Inferior parietal cortex (tissue), 1 donor: Measurements from ENCODE around the gene BGLAP.

ENCODE experiments used
- DNase-seq: peaks from one replicate; pipeline ENCODE4 v3.0.0-alpha.2; 2016; ENCODE audit errors: extremely low spot score

Gene BGLAP

DNA sequence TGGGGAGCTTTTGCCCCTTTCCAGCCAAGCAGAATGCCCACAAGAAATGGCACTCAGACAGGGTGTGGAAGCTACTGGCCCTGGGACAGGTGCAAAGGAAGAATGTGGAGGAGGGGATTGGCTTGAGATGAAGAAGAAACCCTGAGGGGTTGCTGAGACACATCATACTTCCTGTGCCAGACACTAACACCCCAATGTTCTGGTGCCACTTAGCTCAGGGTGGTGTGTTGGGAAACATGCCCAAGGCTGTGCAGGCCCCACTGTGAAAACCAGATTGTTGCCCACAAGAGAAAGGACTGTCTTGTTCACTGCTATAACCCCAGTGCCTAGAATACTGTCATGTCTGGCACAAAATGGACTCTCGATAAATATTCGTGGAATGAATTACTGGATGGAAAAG lies 15.7 kb downstream of the BGLAP start:
- DNase-seq, result no peak

DNA sequence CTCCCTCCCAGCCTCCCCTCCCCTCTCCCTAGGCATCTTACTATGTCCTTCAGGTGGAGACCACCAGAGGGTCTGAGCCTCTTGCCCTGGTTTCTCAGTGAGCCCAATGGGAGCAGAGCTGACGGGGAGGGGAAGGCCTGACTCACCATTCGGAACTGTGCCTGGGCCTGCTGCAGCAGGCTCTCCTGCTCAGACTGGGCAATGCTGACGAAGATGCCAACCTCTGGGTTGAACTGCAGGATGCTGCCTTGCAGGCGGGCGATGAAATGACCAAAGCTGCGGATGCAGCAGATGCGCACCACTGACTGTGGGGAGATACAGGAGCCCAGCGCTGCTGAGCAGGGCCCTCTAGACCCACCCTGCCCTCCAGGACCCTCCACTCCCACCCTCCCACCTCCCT lies 16.9 kb downstream of the BGLAP start:
- no peak for DNase-seq

DNA sequence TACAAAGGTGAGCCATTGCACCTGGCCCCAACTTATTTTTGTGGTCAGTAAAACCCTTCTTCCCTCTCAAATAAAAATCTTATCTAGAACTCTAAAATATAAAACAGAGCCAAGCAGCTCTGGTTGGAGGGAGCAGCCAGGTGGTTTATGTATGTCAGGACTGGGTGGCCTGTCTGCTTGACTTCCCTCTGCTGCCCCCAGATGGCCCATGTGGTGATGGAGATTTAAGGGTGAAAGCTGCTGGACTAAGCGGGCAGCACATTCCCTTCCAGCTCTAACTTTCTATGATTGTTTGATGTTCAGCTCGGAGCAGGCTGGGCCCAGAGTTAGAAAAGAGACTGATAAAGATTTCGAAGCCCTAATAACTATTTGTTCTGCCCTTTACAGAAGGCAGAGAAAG lies 17.8 kb downstream of the BGLAP start:
- no peak for DNase-seq

DNA sequence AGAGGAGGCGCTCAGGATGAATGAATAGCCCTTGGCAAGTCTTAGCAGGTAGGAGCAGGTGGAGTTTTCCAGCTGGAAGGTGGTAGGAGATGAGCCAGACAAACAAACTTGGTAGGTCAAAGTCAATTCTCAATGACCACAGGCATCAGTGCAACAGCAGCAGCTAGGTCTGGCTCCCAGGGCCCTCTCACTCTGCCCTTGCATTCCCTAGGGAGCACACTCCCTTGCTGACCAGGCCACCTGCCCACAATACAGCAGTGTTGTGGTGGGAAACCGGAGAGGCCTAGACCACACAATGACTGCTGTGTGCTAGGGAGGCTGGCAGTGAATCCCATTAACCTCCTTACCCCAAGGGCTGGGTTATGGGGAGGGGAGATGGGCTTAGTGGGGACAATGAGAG lies 18.9 kb downstream of the BGLAP start:
- DNase-seq, result no peak

DNA sequence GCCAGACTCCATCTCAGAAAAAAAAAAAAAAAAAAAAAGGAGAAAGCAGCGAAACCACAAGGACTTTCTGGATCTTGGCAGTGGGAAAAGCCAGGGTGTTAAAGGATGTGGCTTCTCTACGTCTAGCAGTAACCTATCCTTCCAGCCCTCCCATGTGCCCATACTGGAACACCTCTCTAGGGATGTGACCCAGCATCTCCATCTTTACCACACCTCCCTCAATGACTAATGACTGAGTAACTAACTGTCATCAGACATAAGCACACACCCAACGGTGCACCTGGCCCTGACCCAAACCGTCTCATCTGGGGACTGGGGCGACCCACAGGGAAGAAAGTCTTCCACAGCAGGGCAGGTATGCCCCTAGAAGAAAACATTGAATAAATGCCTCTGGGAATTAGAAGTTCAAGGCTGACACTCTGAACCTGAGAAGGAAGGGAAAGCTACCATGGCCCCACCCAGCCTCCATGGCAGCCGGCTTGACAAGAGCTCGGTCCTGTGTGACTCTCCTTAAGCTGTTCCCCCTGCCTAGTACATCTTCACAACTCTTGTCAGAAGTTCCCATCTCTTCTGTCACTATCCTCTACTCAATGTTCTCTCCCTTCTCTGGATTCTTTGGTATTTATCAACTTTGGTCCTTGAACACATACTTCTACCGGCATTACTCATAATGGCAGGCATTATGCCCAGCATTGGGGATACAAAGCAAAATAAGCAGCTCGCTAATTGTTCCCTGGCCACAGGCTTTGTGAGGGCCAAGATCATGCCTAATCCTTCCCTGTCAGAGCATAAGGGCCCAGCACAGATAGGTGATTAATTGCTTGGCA lies 20.7 kb downstream of the BGLAP start:
- no peak for DNase-seq

DNA sequence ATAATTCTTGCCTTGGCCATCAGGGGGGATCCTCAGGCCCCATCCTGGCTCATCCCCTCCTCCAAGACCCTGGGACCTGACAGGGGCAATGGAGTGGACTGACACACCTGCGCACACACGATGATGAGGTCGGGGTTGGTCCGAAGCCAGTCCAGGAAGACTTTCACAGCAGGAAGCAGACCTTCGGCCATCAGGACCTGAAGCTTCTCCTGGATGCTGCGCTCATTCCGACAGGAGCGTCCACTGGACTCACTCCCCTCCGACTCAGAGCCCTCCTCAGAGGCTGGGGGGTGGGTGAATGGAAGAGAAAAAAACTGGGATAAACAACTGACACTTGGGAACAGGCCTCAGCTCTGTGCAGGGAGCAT lies 21.3 kb downstream of the BGLAP start:
- no peak for DNase-seq

DNA sequence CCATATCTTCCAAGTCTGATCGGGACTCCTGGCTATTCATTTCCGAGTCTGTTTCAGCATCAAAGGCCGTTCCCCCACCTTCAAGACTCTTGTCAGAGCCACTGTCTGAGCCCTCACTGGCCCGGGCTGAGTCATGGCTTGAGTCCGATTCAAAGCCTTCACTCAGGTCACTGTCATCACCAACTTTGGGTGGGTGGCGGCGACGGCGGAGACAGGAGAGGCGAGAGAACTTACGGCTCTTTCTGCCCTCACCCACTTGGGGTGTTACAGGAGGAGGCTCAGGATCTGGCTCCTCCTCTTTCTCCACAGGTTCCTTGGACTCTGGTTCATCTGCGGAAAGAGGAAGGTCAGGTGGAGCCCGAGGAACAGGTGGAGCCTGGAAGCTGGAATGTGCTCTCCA lies 24.1 kb downstream of the BGLAP start:
- no peak for DNase-seq

DNA sequence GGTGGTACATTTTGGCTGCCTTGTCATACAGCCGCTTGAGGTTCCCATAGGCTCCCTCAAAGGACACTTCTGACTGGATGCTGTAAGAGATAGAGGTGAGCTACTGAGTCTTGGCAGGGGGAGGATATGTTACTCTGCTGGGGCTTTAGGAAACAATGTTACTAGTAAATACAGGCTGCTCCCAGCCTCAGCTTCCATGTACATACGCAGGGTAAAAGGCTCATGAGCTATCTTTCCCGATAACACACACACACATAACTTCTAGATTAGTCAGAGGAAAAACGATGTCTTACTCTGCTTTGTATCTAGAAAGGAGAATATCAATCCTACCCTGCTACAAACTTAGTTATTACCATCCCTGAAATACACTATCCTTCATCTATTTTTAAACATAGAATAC lies 26.4 kb downstream of the BGLAP start:
- no peak for DNase-seq

DNA sequence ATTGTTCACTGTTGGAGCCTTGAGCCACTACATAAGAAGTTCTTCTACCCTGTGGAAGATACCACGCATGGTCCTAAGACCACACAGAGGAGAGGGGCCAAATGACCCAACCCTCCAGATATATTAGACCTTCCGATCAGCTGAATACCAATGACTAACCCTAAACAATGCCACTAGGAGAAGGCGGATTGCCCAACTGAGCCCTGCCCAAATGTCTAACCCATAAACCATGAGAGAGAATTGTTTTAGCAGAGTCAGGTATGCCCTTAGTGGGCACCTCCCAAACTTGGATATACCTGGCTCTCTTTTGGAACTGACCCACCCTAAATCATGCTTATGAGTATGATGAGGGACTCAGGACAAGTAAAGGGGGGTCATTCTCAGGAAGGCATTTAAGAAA lies 28.3 kb downstream of the BGLAP start:
- no peak for DNase-seq

DNA sequence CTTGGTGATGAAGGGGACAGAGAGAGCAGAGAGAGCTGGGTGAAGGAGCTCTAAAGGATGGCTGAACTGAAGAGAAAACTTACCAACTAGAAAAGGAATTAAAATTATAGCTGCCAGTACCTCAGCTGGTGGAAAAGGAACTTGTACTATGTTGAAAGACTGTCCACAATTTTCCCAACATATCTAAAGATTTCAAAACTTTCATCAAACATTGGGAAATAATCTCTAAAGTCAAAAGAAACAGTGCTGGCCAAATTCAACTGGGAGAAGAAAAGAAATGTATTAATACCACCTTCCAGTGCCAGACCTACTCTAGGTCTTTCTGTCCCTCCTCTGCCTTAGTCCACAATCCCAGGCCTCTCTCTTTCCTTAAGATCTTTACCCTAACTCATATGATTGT lies 34.5 kb downstream of the BGLAP start:
- DNase-seq, result no peak

DNA sequence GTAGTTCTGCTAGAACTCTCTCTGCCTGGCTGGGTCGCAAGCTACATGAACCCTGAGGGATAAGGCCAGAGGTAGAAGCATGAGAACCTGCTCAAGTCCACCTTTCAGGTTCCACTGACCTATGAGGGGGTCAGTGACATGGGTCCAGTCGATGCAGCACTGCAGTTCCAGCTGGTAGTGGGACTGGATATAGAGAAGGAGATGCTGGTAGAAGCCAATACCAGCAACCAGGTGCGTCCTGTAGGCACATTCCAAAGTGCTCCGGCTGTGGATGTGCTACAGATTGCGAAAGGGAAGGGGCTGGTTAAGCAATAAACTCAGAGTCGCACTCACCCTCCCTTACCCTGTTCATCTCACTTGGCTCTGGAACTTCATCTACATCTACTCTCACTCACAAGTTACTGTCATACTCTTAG lies 35.0 kb downstream of the BGLAP start:
- DNase-seq, result no peak

DNA sequence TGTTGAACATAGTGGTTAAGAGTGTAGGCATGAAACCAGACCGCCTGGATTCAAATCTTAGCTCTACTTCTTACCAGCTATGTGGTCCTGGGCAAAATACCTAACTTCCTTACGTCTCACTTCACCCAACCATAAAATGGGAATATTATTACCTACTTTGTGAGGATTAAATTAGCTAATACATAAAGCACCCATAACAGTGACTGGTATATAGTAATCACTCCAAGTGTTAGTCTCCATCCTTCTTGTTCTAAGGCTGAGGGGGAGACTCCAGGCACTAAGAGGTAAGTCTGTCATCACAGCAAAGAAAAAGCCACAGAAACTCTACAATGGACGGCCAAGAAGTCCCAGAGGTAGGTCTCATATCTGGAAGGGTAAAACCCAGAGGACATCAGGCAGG lies 37.9 kb downstream of the BGLAP start:
- no peak for DNase-seq

DNA sequence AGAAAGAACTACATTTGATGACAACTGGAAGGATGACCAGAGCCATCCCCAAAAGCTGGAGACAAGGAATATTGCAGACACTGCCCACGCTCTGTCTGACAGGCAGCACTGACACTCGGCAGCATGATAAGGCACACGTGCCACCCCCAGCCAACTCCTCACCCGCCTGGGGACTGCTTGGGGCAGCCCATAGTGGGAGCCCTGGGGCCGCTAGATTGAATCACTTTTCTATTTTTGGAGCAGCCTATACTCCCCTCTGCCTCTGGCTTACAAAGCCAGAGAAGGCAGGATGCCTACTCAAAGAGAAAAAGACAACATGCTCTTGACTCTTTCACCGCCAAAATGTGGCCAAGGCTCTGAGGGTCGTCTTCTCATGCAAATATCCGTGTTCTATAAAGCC lies 39.3 kb downstream of the BGLAP start:
- no peak for DNase-seq

DNA sequence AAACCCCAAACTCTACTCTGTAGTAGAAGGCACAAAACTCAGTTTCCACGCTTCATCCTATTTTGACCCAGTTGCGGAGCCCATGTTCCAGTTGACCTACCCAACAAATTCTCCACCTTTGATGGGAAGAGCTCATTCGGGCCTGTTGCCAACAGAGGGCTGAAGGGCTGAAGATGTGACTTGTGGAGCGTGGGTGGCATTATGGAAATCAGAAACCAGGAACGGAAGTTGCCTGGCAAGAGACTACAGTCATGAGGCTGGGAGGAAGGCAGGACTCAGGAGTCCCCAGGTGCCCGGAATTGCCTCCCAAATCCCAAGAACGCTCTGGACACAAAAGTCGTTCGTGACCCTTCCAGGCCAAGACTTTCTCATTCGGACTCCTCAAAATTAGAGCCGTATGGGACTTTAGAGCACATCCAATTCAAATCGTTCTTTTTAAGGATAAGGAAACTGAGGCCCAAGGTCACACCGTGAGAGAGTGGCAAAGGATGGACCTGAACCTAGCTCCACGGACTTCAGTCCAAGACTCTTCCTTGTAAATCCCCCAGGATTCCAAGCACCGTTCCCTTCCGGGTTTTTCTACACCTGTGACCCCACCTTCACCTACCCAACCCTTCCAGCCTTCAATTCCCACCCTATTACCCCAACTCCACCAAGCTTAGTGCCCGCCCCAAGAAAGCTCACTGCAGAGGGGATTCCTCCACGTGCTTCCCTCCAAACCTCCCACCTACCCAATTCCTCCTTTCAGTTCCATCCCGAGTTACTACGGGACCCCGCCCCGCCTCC lies 39.9 kb downstream of the BGLAP start:
- DNase-seq, result no peak

DNA sequence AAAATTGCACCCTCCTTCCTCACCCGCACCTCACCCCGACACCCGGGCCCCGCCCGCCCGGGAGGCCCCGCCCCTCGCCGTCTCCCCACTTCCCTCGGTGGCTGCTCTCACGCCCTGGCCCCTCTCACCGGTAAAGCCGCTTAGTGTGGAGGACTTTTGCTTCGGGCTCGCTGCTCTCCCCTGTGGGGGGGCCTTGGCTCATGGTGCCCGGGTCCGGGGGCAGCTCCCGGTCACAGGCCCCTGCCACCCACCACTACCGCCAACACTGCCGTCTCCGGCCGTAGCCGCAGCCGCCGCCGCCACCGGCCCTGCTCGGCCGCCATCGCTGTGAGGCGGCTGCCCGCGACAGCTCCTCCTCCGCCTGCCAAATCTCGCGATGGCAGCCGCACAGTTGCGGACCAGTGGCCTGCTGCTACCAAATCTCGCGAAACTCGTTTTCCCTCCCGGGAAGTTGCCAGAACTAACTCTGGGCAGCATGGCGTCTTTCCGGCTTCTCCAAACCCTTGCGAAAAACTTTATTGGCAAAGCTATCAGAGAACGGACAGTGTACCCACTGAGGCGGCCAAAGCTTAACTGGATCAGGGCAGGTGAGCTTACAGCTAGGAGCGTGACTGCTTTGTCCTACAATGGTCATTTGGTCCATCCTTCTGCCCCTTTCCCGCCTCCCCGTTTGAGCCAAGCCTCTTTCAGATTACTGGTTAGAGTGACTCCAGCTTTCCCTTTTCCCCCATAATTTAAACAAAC lies 40.7 kb downstream of the BGLAP start, which contains the start of gene SMG5:
Gene SMG5 (minus strand): TSS at position 347 of the 744 bp plus-strand sequence. CDS start 145 bp downstream, at position 202.
- DNase-seq, result peak; percentile 98

DNA sequence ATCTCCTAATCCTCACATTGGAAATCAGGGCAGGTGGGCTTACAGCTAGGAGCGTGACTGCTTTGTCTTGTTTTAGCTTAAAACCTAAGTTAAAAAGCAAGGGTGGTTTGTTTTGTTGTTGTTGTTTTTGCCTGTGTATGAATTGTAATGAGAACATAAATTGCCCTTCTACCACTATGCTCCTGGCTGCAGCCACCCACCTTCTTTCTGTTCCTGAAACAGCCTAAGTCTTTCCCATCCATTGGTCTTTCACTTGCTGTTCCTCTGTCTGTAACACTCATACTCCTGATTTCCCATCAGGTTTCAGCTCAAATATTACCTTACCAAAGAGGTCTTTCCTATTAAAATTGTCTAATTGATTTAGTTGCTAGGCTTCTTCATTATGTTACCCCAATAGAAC lies 41.5 kb downstream of the BGLAP start:
- no peak for DNase-seq

DNA sequence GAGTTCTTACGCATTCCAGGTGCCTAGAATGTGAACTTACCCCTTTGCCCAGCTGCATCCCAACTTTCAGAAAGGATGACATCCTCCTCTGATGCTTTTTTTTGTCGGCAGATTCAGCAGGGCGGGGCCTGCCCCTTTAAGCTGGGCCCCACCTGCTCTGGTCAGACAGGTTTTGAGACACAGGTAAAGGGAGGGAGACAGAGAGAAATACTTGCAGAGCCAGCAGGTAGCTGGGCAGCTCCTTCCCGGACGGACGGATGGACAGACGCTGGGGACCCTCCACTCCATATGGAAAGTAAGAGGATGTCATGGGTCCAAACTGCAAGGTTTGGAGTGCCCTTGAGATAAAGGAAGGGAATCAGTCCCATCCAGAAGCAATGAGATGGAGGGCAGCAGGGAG lies 42.1 kb downstream of the BGLAP start, which contains the start of gene TMEM79:
Gene TMEM79 (plus strand): TSS at position 214 of the 400 bp plus-strand sequence. CDS start 902 bp downstream, outside the sequence.
- no peak for DNase-seq

DNA sequence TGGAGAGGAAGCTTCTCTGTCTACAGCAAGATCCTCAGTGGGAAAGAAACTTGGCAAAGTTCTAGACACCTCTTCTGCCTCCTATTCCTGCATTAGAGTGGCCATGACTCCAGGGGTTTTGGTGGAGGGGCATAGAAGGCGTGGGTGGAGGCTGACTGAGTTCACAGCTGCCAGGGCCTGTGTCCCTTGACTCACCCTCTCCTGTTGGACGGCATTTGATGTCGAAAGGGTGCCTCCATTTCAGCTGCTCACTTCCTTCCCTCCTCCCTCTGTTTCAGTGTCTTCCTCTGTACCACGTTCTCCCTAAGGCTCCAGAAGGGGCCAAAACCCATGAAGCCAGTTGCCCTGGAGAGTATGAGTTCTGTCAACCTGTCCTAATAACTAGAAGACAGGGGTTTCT lies 42.8 kb downstream of the BGLAP start:
- DNase-seq, result no peak

DNA sequence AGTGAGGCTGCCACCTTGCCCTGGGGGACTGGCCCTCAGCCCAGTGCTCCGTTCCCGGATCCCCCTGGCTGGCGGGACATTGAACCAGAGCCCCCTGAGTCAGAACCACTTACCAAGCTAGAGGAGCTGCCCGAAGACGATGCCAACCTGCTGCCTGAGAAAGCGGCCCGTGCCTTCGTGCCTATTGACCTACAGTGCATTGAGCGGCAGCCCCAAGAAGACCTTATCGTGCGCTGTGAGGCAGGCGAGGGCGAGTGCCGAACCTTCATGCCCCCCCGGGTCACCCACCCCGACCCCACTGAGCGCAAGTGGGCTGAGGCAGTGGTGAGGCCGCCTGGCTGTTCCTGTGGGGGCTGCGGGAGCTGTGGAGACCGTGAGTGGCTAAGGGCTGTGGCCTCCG lies 43.5 kb downstream of the BGLAP start:
- DNase-seq, result no peak

DNA sequence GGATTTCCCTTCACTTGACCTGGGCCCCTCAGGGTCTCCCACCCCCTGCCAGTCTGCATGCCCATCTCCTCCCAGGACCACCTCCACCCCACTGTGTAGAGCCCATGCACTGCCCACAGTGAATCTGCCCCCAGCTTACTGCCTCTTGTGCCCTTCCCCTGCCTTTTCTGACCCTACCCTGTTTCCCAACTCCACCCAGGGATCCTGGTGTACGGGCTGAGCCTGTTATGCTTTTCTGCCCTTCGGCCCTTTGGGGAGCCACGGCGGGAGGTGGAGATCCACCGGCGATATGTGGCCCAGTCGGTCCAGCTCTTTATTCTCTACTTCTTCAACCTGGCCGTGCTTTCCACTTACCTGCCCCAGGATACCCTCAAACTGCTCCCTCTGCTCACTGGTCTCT lies 44.1 kb downstream of the BGLAP start:
- DNase-seq, result no peak

DNA sequence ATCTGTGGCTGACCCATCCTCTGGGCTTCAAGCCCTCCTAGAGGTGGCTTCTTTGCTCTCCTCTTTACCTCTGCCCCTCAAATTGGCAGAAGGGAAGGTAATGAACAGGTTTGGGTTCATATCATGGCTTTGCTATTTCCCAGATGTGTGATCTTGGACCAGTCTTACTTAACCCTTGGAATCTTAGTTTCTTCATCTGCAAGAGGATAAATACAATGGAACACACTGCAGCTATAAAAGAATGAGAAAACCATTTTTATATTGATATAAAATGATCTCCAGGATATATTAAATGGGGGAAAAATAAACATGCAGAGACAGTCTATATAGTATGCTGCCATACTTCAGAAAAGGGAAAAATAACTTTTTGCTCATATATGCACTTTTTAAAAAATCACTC lies 47.9 kb downstream of the BGLAP start:
- DNase-seq, result no peak
